Brain microvascular endothelial cell (primary cell): ENCODE results near the gene COLGALT1.

ENCODE experiments used
- DNase-seq: peaks from one replicate; pipeline ENCODE4 v3.0.0-alpha.2; 2020
- H3K27ac ChIP-seq: fragments of 250-450 bp; sonication (Bioruptor Pico); 2 replicates; pipeline ENCODE4 v1.5.1; 2020; ENCODE audit warnings: mild to moderate bottlenecking, moderate library complexity
- H3K27me3 ChIP-seq: fragments of 250-450 bp; sonication (Bioruptor Pico); replicated peaks from 2 replicates; pipeline ENCODE4 v1.5.1; 2020; ENCODE audit warnings: mild to moderate bottlenecking
- H3K36me3 ChIP-seq: fragments of 250-450 bp; sonication (Bioruptor Pico); replicated peaks from 2 replicates; pipeline ENCODE4 v1.5.1; 2020; ENCODE audit warnings: mild to moderate bottlenecking
- H3K4me3 ChIP-seq: 2 replicates; pipeline ENCODE4 v1.5.1; 2011; ENCODE audit warnings: low read depth, mild to moderate bottlenecking, control low read depth, low read length, moderate library complexity
- CTCF ChIP-seq: IDR thresholded peaks from 2 replicates; pipeline ENCODE4 v1.5.1; 2011; ENCODE audit warnings: low read depth, mild to moderate bottlenecking, moderate library complexity, low read length, control low read depth, inconsistent platforms; ENCODE audit errors: missing control alignments
- in situ Hi-C: cut with HindIII; loops from 2 replicates; pipeline ENCODE4 v1.10.0; 2017; ENCODE audit warnings: low sequenced_read_pairs, low pct_ligation_motif_present

COLGALT1 gene

GRCh38 chr19:17524651-17525050, 30.8 kb upstream of the COLGALT1 start:
- no peak for DNase-seq
- Histone ChIP-seq H3K4me3 (no peak overlapping the region), H3K27ac (no peak overlapping the region), H3K27me3 (no peaks in the 10 kb centered on the region), H3K36me3 (peaks cover 5% of the 10 kb centered on the region)
- no peak for TF ChIP-seq CTCF
- in situ Hi-C loops, result loop anchor here (10.0 kb wide), 1 partner anchor 430 kb away; no protein-coding TSS in a partner anchor

- Histone ChIP-seq H3K27ac (no peak overlapping the region), H3K4me3 (no peak overlapping the region), H3K36me3 (peaks cover 5% of the 10 kb centered on the region), H3K27me3 (no peaks in the 10 kb centered on the region)
- in situ Hi-C loops, result loop anchor here (10.0 kb wide), 1 partner anchor 430 kb away; no protein-coding TSS in a partner anchor
- no peak for DNase-seq
- no peak for TF ChIP-seq CTCF
Observed at GRCh38 chr19:17525141-17525540, 30.3 kb upstream of the COLGALT1 start.

- Histone ChIP-seq H3K27ac (no peak overlapping the region), H3K27me3 (no peaks in the 10 kb centered on the region), H3K36me3 (no peaks in the 10 kb centered on the region), H3K4me3 (no peak overlapping the region)
- no peak for TF ChIP-seq CTCF
- DNase-seq, result no peak
- in situ Hi-C loops, result loop anchor here (10.0 kb wide), 1 partner anchor 428 kb away; no protein-coding TSS in a partner anchor
Observed at GRCh38 chr19:17526922-17527321, 28.5 kb upstream of the COLGALT1 start.

- in situ Hi-C loops, result loop anchor here (10.0 kb wide), 1 partner anchor 427 kb away; no protein-coding TSS in a partner anchor
- DNase-seq, result no peak
- Histone ChIP-seq H3K36me3 (no peaks in the 10 kb centered on the region), H3K4me3 (no peak overlapping the region), H3K27me3 (no peaks in the 10 kb centered on the region), H3K27ac (no peak overlapping the region)
- no peak for TF ChIP-seq CTCF
Observed at GRCh38 chr19:17527326-17527725, 28.1 kb upstream of the COLGALT1 start.

- no peak for DNase-seq
- Histone ChIP-seq H3K4me3 (no peak overlapping the region), H3K27ac (no peak overlapping the region), H3K36me3 (no peaks in the 10 kb centered on the region), H3K27me3 (no peaks in the 10 kb centered on the region)
- no peak for TF ChIP-seq CTCF
- in situ Hi-C loops, result loop anchor here (10.0 kb wide), 1 partner anchor 426 kb away; no protein-coding TSS in a partner anchor
Observed at GRCh38 chr19:17528610-17529009, 26.8 kb upstream of the COLGALT1 start.
